NB4 (cell line): Measurements from ENCODE around the gene ERN2.

Source experiments
- CTCF ChIP-seq: IDR thresholded peaks from one replicate; pipeline ENCODE4 v1.5.1; 2012; ENCODE audit warnings: low read depth, low read length
- MYC ChIP-seq: IDR thresholded peaks from 2 replicates; pipeline ENCODE4 v1.6.1; 2011; ENCODE audit warnings: low read depth, low read length
- POLR2A ChIP-seq: IDR thresholded peaks from 2 replicates; pipeline ENCODE4 v1.6.1; 2011; ENCODE audit warnings: mild to moderate bottlenecking; ENCODE audit not compliant: insufficient read length; ENCODE audit errors: extremely low read depth

GRCh38 chr16:23673971-23674614, 38.9 kb downstream of the ERN2 start:
- TF ChIP-seq CTCF (no peak), POLR2A (no peak), MYC (no peak)
